GM23338 (cell line): ENCODE data around the gene TERB1. TPM values are rescaled to one million over a fixed set of nuclear protein-coding genes. Genes with fewer than 3 reads are reported as not detected.
A peak's percentile ranks its signal among the peaks of the same experiment; 100 is the strongest.

Source experiments
- ATAC-seq: fragments of 200-7000 bp; cut with Tn5 transposase; 3 replicates; pipeline ENCODE4 v1.9.1; 2020
- DNase-seq: peaks from one replicate; pipeline ENCODE4 v3.0.0-alpha.2; 2015; ENCODE audit warnings: low spot score
- H2AFZ ChIP-seq: fragments of 200-600 bp; sonication (generic); 2 replicates; pipeline ENCODE4 v1.8.0; 2016; ENCODE audit warnings: antibody characterized with exemption, mild to moderate bottlenecking, moderate library complexity
- H3F3A ChIP-seq: fragments of 200-600 bp; sonication (generic); replicated peaks from 2 replicates; pipeline ENCODE4 v1.8.0; 2017; ENCODE audit warnings: antibody characterized with exemption, mixed run types, low read depth
- H3K27ac ChIP-seq: fragments of 200-600 bp; sonication (generic); 2 replicates; pipeline ENCODE4 v1.6.1; 2016; ENCODE audit warnings: low read depth
- H3K27me3 ChIP-seq: fragments of 200-600 bp; sonication (generic); 2 replicates; pipeline ENCODE4 v1.8.0; 2016; ENCODE audit warnings: mild to moderate bottlenecking, mixed run types, moderate library complexity; ENCODE audit not compliant: insufficient read depth
- H3K36me3 ChIP-seq: fragments of 200-600 bp; sonication (generic); 2 replicates; pipeline ENCODE4 v1.8.0; 2016; ENCODE audit warnings: mild to moderate bottlenecking; ENCODE audit not compliant: insufficient read depth
- H3K4me1 ChIP-seq: fragments of 200-600 bp; sonication (generic); 2 replicates; pipeline ENCODE4 v1.8.0; 2016; ENCODE audit warnings: mild to moderate bottlenecking, moderate library complexity; ENCODE audit not compliant: insufficient read depth
- H3K4me2 ChIP-seq: fragments of 200-600 bp; sonication (generic); 2 replicates; pipeline ENCODE4 v1.7.1; 2017; ENCODE audit warnings: mixed run types
- H3K4me3 ChIP-seq: fragments of 200-600 bp; sonication (generic); 2 replicates; pipeline ENCODE4 v1.6.1; 2016; ENCODE audit warnings: mixed run types
- H3K79me2 ChIP-seq: fragments of 200-600 bp; sonication (generic); replicated peaks from 2 replicates; pipeline ENCODE4 v1.8.0; 2017; ENCODE audit warnings: mild to moderate bottlenecking; ENCODE audit not compliant: insufficient read depth
- H3K9me2 ChIP-seq: fragments of 200-600 bp; sonication (generic); 2 replicates; pipeline ENCODE4 v1.8.0; 2017; ENCODE audit not compliant: insufficient read depth
- H4K20me1 ChIP-seq: fragments of 200-600 bp; sonication (generic); replicated peaks from 2 replicates; pipeline ENCODE4 v1.8.0; 2017; ENCODE audit warnings: mild to moderate bottlenecking; ENCODE audit not compliant: insufficient read depth
- H3K27ac Mint-ChIP-seq: 2 replicates; pipeline ENCODE4 v1.8.0; 2020; ENCODE audit warnings: inconsistent platforms, mild to moderate bottlenecking, moderate library complexity, mixed read lengths
- H3K27me3 Mint-ChIP-seq: 3 replicates; pipeline ENCODE4 v1.8.0; 2022; ENCODE audit warnings: low read depth, mild to moderate bottlenecking, moderate library complexity, mixed read lengths, inconsistent platforms; ENCODE audit not compliant: insufficient read depth, poor library complexity
- H3K36me3 Mint-ChIP-seq: 3 replicates; pipeline ENCODE4 v1.8.0; 2021; ENCODE audit warnings: low read depth, mild to moderate bottlenecking, inconsistent platforms, moderate library complexity, mixed read lengths
- H3K4me1 Mint-ChIP-seq: 3 replicates; pipeline ENCODE4 v1.8.0; 2020; ENCODE audit warnings: mild to moderate bottlenecking, inconsistent platforms, mixed read lengths
- H3K4me3 Mint-ChIP-seq: 3 replicates; pipeline ENCODE4 v1.8.0; 2021; ENCODE audit warnings: moderate library complexity, mild to moderate bottlenecking, inconsistent platforms, mixed read lengths
- H3K9me3 Mint-ChIP-seq: 3 replicates; pipeline ENCODE4 v1.8.0; 2020; ENCODE audit warnings: moderate library complexity, mild to moderate bottlenecking, inconsistent platforms, mixed read lengths
- CTCF ChIP-seq, 2 experiments: fragments of 200-600 bp in 1 of 2; sonication (generic) in 1 of 2; conservative IDR thresholded peaks; 2 replicates each; pipeline versions ENCODE4 v1.5.1 to v1.6.1; 2016 to 2017; ENCODE audit warnings: antibody characterized with exemption in 2 of 2, low read depth in 2 of 2, mild to moderate bottlenecking in 2 of 2, moderate library complexity in 1 of 2
- EZH2 ChIP-seq: fragments of 200-600 bp; sonication (generic); IDR thresholded peaks from one replicate; pipeline ENCODE4 v1.8.0; 2017; ENCODE audit warnings: antibody characterized with exemption, mild to moderate bottlenecking, low read depth; ENCODE audit not compliant: unreplicated experiment
- EZH2phosphoT487 ChIP-seq: fragments of 200-600 bp; sonication (generic); IDR thresholded peaks from one replicate; pipeline ENCODE4 v1.8.1; 2018; ENCODE audit warnings: antibody characterized with exemption; ENCODE audit not compliant: unreplicated experiment
- JUNB ChIP-seq: IDR thresholded peaks from one replicate; pipeline ENCODE4 v1.6.1; 2016; ENCODE audit warnings: antibody characterized with exemption; ENCODE audit not compliant: unreplicated experiment
- NANOG ChIP-seq: IDR thresholded peaks from 2 replicates; pipeline ENCODE4 v1.6.1; 2016; ENCODE audit warnings: antibody characterized with exemption, borderline replicate concordance
- POLR2AphosphoS5 ChIP-seq: IDR thresholded peaks from 2 replicates; pipeline ENCODE4 v1.6.1; 2016; ENCODE audit warnings: antibody characterized with exemption, low read depth
- REST ChIP-seq: IDR thresholded peaks from one replicate; pipeline ENCODE4 v1.6.1; 2018; ENCODE audit warnings: antibody characterized with exemption; ENCODE audit not compliant: unreplicated experiment
- STAT1 ChIP-seq: IDR thresholded peaks from one replicate; pipeline ENCODE4 v1.6.1; 2016; ENCODE audit warnings: antibody characterized with exemption; ENCODE audit not compliant: unreplicated experiment
- ZNF114 ChIP-seq: fragments of 250-450 bp; sonication (Bioruptor Pico); IDR thresholded peaks from 2 replicates; pipeline ENCODE4 v1.5.0; 2020; ENCODE audit warnings: mild to moderate bottlenecking, moderate library complexity
- ZNF331 ChIP-seq: fragments of 250-450 bp; sonication (Bioruptor Pico); IDR thresholded peaks from 2 replicates; pipeline ENCODE4 v1.5.0; 2020; ENCODE audit warnings: low read depth, mild to moderate bottlenecking, moderate library complexity
- long read RNA-seq: library from polyadenylated mRNA; unstranded; transcript quantifications from one replicate; pipeline ENCODE4 v2.0.0, GENCODE V29; 2020; ENCODE audit not compliant: unreplicated experiment
- polyA plus RNA-seq: library from polyadenylated mRNA; unstranded; fragments of >200 nt; fragmentation: Nextera tagmentation; extraction: Ambion mirVana; gene quantifications from 2 replicates; pipeline ENCODE4 v1.2.1, GENCODE V29; 2016
- total RNA-seq: library from RNA; depleted of rRNA; stranded (reverse); fragments of >200 nt; shearing (Covaris generic); gene quantifications from 2 replicates; pipeline ENCODE4 v1.2.3, GENCODE V29; 2014; rRNA removed

The TERB1 gene
- total RNA-seq (not detected in 2 replicates), polyA plus RNA-seq (not detected in 2 replicates)
- long read RNA-seq = 0 reads

- Histone ChIP-seq H3F3A (0 out of 2 replicates have a peak, but pooled peaks cover 6% of the 10 kb centered on the region), H4K20me1 (peaks cover 6% of the 10 kb centered on the region; the same call in 1 of the 2 replicates), H3K4me3 (no peak within 1 kb of the TSS), H3K27ac (no peak within 1 kb of the TSS), H3K27me3 (no peaks in the 10 kb centered on the region), H3K4me1 (no peaks in the 10 kb centered on the region), H3K4me2 (no peak within 1 kb of the TSS), H3K36me3 (peaks cover 41% of the 10 kb centered on the region), H3K9me2 (no peaks in the 10 kb centered on the region), H2AFZ (no peak within 1 kb of the TSS), H3K79me2 (no peaks in the 10 kb centered on the region)
- peak; percentile 83 for ATAC-seq
- H3K27ac Mint-ChIP-seq = no peak within 1 kb of the TSS
- H3K4me3 Mint-ChIP-seq = no peak within 1 kb of the TSS
- H3K36me3 Mint-ChIP-seq = peaks cover 34% of the 10 kb centered on the region
- DNase-seq = peak; percentile 68
- peaks cover 5% of the 10 kb centered on the region for H3K27me3 Mint-ChIP-seq
- H3K4me1 Mint-ChIP-seq = no peaks in the 10 kb centered on the region
- no peaks in the 10 kb centered on the region for H3K9me3 Mint-ChIP-seq
- TF ChIP-seq EZH2phosphoT487 (no peak), EZH2 (no peak), POLR2AphosphoS5 (peak; percentile 26), NANOG (no peak), CTCF (conservative IDR thresholded peaks at IDR 0.05; ENCODE audit: low read depth in 2 of 2) (no peak), REST (no peak)
These were observed at the start of gene TERB1 for GRCh38 chr16:66801320-66802105. Gene TERB1 (minus strand): TSS chr16:66801584. CDS start chr16:66796798, 4,786 bp downstream.

GRCh38 chr16:66850115-66850815 lies 48.9 kb upstream of the TERB1 start:
- H2AFZ ChIP-seq = no peak overlapping the region
- H3K4me1 ChIP-seq = no peaks in the 10 kb centered on the region
- Mint-ChIP-seq H3K4me1 (peaks cover 12% of the 10 kb centered on the region), H3K9me3 (no peaks in the 10 kb centered on the region; the same call in 2 of the 3 replicates), H3K36me3 (no peaks in the 10 kb centered on the region), H3K4me3 (no peak overlapping the region), H3K27me3 (peaks cover 16% of the 10 kb centered on the region), H3K27ac (no peak overlapping the region)
- no peaks in the 10 kb centered on the region for H4K20me1 ChIP-seq
- no peaks in the 10 kb centered on the region for H3F3A ChIP-seq
- H3K4me3 ChIP-seq = no peak overlapping the region
- no peaks in the 10 kb centered on the region for H3K36me3 ChIP-seq
- H3K9me2 ChIP-seq = no peaks in the 10 kb centered on the region
- DNase-seq (no peak), ATAC-seq (no peak)
- H3K27me3 ChIP-seq = peaks cover 20% of the 10 kb centered on the region
- H3K4me2 ChIP-seq = no peak overlapping the region
- no peaks in the 10 kb centered on the region for H3K79me2 ChIP-seq
- H3K27ac ChIP-seq = no peak overlapping the region
- TF ChIP-seq EZH2 (no peak), ZNF114 (CRISPR knock-in tag) (no peak), STAT1 (no peak), ZNF331 (CRISPR knock-in tag) (no peak), NANOG (no peak), CTCF (conservative IDR thresholded peaks at IDR 0.05; ENCODE audit: low read depth in 2 of 2) (no peak), JUNB (no peak), REST (no peak)
